ENCODE data around the gene CKLF. TPM values are rescaled to one million over a fixed set of nuclear protein-coding genes. Genes with fewer than 3 reads are reported as not detected.

The CKLF gene, protein sequence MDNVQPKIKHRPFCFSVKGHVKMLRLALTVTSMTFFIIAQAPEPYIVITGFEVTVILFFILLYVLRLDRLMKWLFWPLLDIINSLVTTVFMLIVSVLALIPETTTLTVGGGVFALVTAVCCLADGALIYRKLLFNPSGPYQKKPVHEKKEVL
- total RNA-seq, result 10 to 100 TPM in 3 of 4 donors, 1 to 10 TPM in 1; 7.5 to 47.1 (median 22.2) TPM

GRCh38 chr16:66552286-66553177 is at the start of gene CKLF:
TSS of gene CKLF (plus strand) at chr16:66552576. CDS start at chr16:66552716, 140 bp downstream.
- H3K27ac ChIP-seq, result peak within 1 kb of the TSS; percentile 79 to 96 (median 93)
- no peaks in the 10 kb centered on the region for H3K9me3 ChIP-seq
- peaks cover 3 to 34% (median 11%) of the 10 kb centered on the region in 4 donors for H3K4me1 ChIP-seq
- TF ChIP-seq POLR2A (IDR thresholded peaks at IDR 0.05), result peak; percentile 57 to 81
- no peak for TF ChIP-seq CTCF (IDR thresholded peaks at IDR 0.05)
- H3K27me3 ChIP-seq, result no peaks in the 10 kb centered on the region
- peak; percentile 80 to 96 (median 93) for DNase-seq
- H3K36me3 ChIP-seq, result no peaks in the 10 kb centered on the region
- H3K4me3 ChIP-seq, result peak within 1 kb of the TSS; percentile 63 to 83 (median 66)

DNA sequence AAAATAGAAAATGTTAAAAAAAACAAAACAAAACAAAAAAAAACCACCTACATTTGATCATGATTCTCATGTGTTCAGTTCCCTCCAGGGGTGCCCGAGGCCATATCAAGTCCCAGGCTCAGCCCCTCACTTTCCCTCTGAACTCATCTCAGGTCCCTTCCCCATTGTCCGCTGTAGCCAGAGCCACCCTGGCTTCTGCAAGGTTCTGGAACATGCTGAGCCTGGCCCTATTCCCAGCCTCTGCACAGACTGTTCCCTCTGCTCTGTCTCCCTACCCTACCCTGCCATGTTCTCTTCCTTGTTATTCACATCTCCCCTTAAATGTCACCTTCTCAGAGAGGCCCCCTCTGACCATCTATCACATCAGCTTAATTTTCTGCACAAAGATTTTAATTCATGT is 49.3 kb upstream of the CKLF start:
- Histone ChIP-seq H3K9me3 (no peaks in the 10 kb centered on the region), H3K27ac (no peak overlapping the region), H3K4me1 (no peaks in the 10 kb centered on the region), H3K36me3 (no peaks in the 10 kb centered on the region), H3K4me3 (no peak overlapping the region), H3K27me3 (no peaks in the 10 kb centered on the region)
- peak in 2 of 3 donors; percentile 12 to 45 for DNase-seq
- TF ChIP-seq CTCF (IDR thresholded peaks at IDR 0.05) (no peak), POLR2A (IDR thresholded peaks at IDR 0.05) (no peak)

- H3K27me3 ChIP-seq, result no peaks in the 10 kb centered on the region
- no peaks in the 10 kb centered on the region for H3K9me3 ChIP-seq
- H3K4me1 ChIP-seq, result peaks cover 0 to 4% (median 0%) of the 10 kb centered on the region in 4 donors
- no peak overlapping the region for H3K4me3 ChIP-seq
- DNase-seq, result no peak
- no peak for TF ChIP-seq POLR2A (IDR thresholded peaks at IDR 0.05)
- no peak for TF ChIP-seq CTCF (IDR thresholded peaks at IDR 0.05)
- no peaks in the 10 kb centered on the region for H3K36me3 ChIP-seq
- H3K27ac ChIP-seq, result no peak overlapping the region
Measured at GRCh38 chr16:66503612-66504011, 48.8 kb upstream of the CKLF start.

- H3K27ac ChIP-seq, result peak overlapping the region in 1 of 4 donors; percentile 44
- TF ChIP-seq POLR2A (IDR thresholded peaks at IDR 0.05) (no peak), CTCF (IDR thresholded peaks at IDR 0.05) (no peak)
- DNase-seq, result peak in 1 of 3 donors; percentile 26
Measured at GRCh38 chr16:66507731-66508239, 44.6 kb upstream of the CKLF start.

DNA sequence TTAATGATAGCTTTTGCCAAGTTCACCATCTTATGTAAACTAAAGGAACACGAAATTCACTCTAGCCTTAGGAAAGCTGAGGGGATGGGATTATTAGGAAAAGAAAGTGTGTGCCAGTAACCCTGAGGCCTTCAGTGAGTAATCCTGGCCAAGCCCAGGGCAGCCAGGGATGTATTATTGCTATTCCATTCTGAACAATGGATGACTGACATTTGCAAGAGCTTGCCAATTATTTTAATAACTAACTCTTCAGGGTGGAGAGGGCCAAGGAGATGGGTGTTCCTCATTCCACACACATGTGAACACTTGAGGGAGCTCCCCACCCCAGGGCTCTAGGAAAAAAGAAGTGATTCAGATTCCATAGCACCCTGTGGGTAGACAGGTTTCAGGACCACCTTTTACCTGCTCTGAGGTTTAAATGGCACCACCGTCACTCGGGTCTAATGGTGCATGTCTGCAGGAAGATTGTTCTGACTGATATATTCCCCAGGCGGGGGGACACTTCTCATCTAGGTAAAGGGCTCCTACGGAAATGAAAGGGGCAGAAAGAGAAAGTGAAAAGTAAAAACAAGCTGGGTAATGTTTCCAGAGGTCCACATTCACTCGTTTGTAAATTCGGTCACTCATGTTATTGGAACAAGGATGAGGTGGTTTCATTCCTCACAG is 44.0 kb upstream of the CKLF start:
- Histone ChIP-seq H3K4me1 (peaks cover 0 to 8% (median 3%) of the 10 kb centered on the region in 4 donors), H3K9me3 (no peaks in the 10 kb centered on the region), H3K36me3 (peaks cover 0 to 14% (median 0%) of the 10 kb centered on the region in 3 donors), H3K4me3 (no peak overlapping the region), H3K27ac (peak overlapping the region in 1 of 4 donors; percentile 44), H3K27me3 (no peaks in the 10 kb centered on the region)
- TF ChIP-seq POLR2A (IDR thresholded peaks at IDR 0.05), result no peak
- no peak for TF ChIP-seq CTCF (IDR thresholded peaks at IDR 0.05)
- peak; percentile 15 to 49 (median 20) for DNase-seq

More at GRCh38 chr16:66507731-66508239, 44.6 kb upstream of the CKLF start:
- Histone ChIP-seq H3K27me3 (no peaks in the 10 kb centered on the region), H3K9me3 (no peaks in the 10 kb centered on the region), H3K4me1 (peaks cover 0 to 8% (median 3%) of the 10 kb centered on the region in 4 donors), H3K36me3 (peaks cover 0 to 14% (median 0%) of the 10 kb centered on the region in 3 donors), H3K4me3 (no peak overlapping the region)
